Cortex of kidney (tissue), 1 donor: ENCODE data around the gene PXDN.

ENCODE experiments used
- DNase-seq: peaks from one replicate; lab custom pipeline; 2025; lab: John Stamatoyannopoulos, UW

PXDN gene

GRCh38 chr2:1663621-1664020 is 80.7 kb downstream of the PXDN start:
- DNase-seq: no peak

- no peak for DNase-seq
These were observed 81.6 kb downstream of the PXDN start for GRCh38 chr2:1662606-1663180.

DNA sequence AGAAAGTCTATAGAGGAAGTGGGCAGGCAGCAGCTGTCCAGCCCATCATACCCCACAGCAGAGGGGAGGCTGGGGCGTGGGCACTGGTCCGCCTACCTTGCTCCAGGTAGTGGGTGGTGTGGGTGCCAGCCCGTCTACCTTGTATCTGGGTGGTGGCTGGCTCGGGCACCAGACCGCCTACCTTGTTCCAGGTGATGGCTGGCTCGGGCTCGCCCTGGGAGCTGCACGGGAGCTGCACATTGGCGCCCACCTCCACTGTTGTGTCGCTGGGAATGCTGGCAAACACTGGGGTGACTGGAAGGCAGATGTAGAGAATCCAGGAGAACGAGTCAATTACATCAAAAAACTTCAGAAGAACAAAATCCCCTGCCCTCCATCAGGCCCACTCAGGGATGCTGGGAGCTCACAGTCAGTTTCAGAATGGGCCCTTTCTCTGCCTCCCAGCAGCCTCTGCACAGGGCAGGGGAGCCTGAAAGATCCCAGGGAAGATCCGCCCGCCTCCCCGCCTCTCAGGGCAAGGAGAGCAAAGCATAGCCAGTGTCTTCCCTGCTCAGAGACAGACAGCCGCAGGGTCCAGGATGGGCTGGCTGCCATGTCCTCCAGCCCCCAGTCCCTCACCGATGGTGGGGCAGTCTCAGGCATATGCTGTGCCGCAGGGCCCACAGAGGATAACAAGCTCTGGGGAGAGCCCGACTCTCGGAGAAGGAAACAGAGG is 82.3 kb downstream of the PXDN start:
- no peak for DNase-seq

- no peak for DNase-seq
These were observed 83.4 kb downstream of the PXDN start for GRCh38 chr2:1660656-1661640.

- DNase-seq: no peak
These were observed 84.3 kb downstream of the PXDN start for GRCh38 chr2:1659951-1660565.

DNA sequence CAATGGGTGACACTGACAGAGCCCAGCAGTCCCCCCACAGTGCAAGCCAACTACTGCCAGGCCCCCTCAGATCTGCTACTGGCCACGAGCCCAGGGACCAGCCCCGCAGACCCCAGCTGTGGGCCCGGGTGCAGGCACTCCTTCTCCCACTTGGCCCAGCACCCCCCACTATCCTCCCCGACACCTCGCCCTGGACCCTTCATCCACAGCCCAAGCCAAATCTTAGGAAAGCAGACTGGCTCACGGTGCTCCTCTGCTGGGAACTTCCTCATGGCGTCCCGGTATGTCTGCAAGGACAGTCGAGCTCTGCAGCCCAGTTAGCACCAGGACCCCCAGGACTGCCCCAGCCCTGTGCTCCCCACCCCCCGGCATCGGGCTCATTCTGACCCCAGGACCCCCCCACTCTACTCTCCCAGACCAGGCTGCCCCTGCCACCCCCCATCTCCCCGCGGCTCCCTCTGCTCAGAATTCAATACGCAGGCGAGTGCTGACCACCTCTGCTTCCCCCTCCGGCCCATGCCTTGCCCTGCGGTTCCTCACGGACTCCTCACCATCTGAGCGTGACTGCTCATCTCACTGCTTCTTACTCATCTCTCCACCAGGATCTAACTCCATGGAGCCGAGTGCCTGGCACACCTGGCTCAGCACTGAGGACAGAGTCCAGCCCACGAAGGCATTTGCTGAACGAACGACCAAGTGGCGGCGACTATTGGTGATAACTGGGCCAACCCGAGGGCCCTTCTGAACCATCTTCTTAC is 85.7 kb downstream of the PXDN start:
- DNase-seq: no peak

DNA sequence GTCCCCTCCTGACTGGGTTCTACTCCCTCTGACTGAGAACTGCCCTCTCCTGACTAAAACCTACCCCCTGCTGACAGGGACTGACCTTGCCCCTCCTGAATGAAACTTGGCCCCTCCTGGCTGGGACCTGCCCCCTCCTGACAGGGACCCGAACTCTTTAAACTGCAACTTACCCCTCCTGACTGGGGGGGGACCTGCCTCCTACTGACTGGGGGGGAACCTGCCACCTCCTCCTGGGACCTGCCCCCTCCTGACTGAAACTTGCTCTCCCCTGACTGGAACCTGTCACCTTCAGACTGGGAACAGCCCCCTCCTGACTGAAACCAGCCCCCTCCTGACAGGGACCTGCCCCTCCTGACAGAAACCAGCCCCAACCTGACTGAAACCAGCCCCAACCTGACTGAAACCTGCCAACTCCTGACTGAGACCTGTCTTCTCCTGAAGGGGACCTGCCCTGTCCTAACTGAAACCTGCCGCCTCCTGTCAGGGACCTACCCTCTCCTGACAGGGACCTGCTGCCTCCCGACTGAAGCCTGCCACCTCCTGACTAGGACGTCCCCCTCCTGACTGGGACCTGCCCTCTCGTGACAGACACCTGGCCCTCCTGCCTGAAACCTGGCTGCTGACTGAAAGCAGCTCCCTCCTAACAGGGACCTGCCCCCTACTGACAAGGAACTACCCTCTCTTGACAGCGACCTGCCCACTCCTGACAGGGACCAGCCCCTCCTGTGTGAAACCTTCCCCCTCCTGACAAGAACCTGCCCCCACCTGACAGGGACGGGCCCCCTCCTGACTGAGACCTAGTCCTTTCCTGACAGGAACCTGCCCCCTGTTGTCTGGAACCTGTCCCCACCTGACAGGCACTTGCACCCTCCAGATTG is 87.1 kb downstream of the PXDN start:
- no peak for DNase-seq

- DNase-seq: no peak
These were observed 87.9 kb downstream of the PXDN start for GRCh38 chr2:1656326-1656960.

- no peak for DNase-seq
These were observed 88.9 kb downstream of the PXDN start for GRCh38 chr2:1655461-1655860.

- no peak for DNase-seq
These were observed 89.5 kb downstream of the PXDN start for GRCh38 chr2:1654696-1655374.

DNA sequence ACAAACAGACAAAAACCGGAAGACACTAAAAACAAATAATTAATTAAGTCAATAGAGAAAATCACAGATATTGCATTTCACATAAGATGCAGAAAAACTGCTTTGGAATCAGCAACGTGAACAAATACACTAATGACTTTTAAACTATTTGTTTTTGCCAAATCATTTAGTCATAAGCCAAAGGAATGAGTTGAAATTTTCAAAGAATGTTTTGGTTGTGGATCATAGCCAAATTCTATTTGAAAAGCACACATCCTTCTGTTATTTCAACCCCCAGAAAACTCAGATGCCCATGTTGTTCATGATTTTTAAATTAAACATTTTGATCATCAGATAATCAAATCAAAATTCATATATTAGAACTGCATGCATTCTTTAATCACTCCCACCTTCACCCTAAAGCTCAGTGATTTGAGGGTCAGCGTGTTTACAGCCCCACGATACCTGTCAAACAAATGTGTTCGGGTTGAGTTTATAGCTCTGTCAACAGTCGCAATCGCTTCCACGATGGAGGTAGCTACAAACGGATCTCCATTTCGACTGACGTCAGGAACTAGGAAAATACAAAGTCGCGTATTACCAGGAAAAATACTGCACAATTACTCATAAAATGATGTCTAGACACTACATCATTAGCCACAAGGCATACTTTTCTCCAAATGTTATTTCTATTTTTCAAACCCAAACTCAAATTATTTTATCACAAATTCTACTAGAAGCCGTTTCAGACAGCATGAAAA is 90.2 kb downstream of the PXDN start:
- no peak for DNase-seq

DNA sequence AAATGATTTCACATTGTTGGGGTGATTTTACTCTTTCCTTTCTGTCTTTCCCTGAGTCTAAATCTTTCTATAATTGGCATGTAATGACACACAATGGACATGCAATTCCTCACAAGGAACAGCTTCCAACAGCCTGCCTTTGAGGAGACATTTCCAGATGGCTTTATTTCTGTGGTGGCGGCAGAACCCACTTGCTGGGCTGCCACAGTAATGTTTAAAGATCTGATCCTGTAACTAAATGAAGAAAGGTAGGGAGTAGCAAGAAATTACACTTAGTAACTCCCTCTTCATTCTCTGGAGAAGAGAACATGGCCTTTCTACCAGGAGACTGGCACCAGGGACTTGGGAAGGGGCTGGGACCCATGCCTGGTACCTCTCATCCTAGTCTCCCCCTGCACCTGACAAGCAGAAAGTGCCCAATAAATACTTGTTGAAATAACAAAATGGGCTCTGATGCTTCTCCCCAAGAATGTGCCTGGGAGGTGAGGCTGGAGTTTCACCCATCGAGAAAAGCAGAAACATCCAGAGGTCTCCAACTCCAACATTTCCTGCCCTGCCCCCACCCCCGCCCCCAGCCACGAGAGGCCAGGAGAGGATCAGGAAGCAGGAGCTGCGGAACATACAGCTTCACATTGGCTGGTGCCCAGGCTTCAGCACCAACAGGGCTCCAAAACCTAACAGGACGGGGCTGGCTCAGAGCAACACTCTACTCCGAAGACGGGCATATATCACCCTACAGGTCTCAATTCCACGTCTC is 92.1 kb downstream of the PXDN start:
- no peak for DNase-seq

DNA sequence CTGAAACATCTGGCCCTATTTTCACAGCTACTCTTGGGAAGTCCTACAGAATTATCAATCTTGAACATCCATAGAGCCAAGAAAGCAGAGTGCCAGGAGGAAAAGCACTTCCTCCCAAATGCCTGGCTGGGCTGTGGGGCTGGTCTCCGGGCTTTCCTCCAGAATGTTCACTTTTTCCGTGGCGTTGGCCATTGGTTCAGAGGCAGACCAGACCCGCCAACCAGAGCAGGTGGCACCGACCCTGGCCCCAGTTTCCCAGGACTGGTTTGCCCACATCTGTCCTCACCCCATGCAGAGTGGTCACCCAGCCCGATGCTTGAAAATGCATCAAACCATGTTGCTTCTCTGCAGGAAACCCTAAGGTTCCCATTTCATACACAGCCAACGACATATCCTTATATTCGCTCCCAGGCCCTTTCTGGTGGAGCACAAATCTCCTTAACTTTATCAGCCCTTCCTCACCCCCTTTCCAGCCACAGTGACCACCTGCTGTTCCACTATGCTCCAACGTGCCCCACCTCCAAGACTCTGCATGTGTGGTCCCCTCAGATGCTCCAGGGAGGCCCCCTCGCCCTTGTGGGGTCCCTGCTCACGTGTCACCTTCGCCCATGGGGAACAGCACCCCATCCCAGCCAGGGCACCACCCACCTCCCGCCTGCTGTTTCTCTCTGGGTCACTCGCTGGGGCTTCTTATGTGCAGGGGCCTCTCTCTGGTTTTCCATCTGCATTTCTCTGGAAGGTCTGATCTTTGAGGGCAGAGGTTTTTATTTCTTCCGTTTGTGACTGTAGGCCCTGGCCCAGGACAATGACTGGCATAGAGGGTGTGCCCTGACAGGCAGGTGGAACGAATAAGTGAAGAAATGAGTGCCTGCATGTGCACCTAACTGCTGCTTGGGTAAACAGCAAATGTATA is 92.9 kb downstream of the PXDN start:
- DNase-seq: no peak

GRCh38 chr2:1650085-1650872 is 94.0 kb downstream of the PXDN start:
- no peak for DNase-seq

- no peak for DNase-seq
These were observed 94.9 kb downstream of the PXDN start for GRCh38 chr2:1649103-1650084.
